HepG2 (cell line): ENCODE results near the gene ACBD5. TPM values are rescaled to one million over a fixed set of nuclear protein-coding genes. Genes with fewer than 3 reads are reported as not detected.

Experiments
- BRD4 ChIP-seq: sonication (generic); formaldehyde crosslinking; IDR thresholded peaks from 2 replicates; pipeline ENCODE4 v1.4.0; 2020; ENCODE audit warnings: missing genetic modification reagents
- FOXA1 ChIP-seq, 2 experiments: fragments of 450-650 bp in 1 of 2; sonication (generic) in 1 of 2; formaldehyde crosslinking in 1 of 2; IDR thresholded peaks; 2 replicates each; pipeline versions ENCODE4 v1.4.0 to v1.6.1; 2016 to 2020; ENCODE audit warnings: missing genetic modification reagents in 1 of 2
- GFI1 ChIP-seq: sonication (generic); formaldehyde crosslinking; IDR thresholded peaks from 2 replicates; pipeline ENCODE4 v1.5.0; 2020; ENCODE audit warnings: missing genetic modification reagents, mild to moderate bottlenecking, borderline replicate concordance
- KLF15 ChIP-seq: sonication (generic); formaldehyde crosslinking; IDR thresholded peaks from 2 replicates; pipeline ENCODE4 v1.8.1; 2023; ENCODE audit warnings: borderline replicate concordance, mild to moderate bottlenecking, inconsistent platforms, missing genetic modification reagents, mixed read lengths
- POLR2G ChIP-seq: fragments of 200-400 bp; formaldehyde crosslinking; IDR thresholded peaks from 2 replicates; pipeline ENCODE4 v1.6.1; 2018; ENCODE audit warnings: mild to moderate bottlenecking, low read depth, low read length, moderate library complexity
- PRPF4 ChIP-seq: fragments of 200-400 bp; formaldehyde crosslinking; IDR thresholded peaks from 2 replicates; pipeline ENCODE4 v1.6.1; 2016; ENCODE audit warnings: low read length, low read depth; ENCODE audit not compliant: poor library complexity, severe bottlenecking
- RARA ChIP-seq: IDR thresholded peaks from 2 replicates; pipeline ENCODE4 v1.6.1; 2016; ENCODE audit warnings: missing genetic modification reagents, missing compliant biosample characterization
- YEATS2 ChIP-seq: sonication (generic); formaldehyde crosslinking; IDR thresholded peaks from 2 replicates; pipeline ENCODE4 v1.4.0; 2020; ENCODE audit warnings: missing genetic modification reagents, borderline replicate concordance
- ZBTB20 ChIP-seq: sonication (generic); formaldehyde crosslinking; IDR thresholded peaks from 2 replicates; pipeline ENCODE4 v1.8.1; 2023; ENCODE audit warnings: missing genetic modification reagents, low read depth, mild to moderate bottlenecking, borderline replicate concordance
- ZFP37 ChIP-seq: sonication (generic); formaldehyde crosslinking; IDR thresholded peaks from 2 replicates; pipeline ENCODE4 v1.4.0; 2020; ENCODE audit warnings: missing genetic modification reagents, borderline replicate concordance
- ZNF274 ChIP-seq: sonication (generic); formaldehyde crosslinking; IDR thresholded peaks from 2 replicates; pipeline ENCODE4 v1.5.1; 2020; ENCODE audit warnings: mild to moderate bottlenecking, missing genetic modification reagents
- ZNF496 ChIP-seq: sonication (generic); formaldehyde crosslinking; IDR thresholded peaks from 2 replicates; pipeline ENCODE4 v1.8.1; 2023; ENCODE audit warnings: mild to moderate bottlenecking, moderate library complexity, missing genetic modification reagents; ENCODE audit not compliant: insufficient replicate concordance
- ZNF614 ChIP-seq: IDR thresholded peaks from 2 replicates; pipeline ENCODE4 v1.6.1; 2018; ENCODE audit warnings: missing biosample characterization, missing genetic modification reagents, inconsistent platforms, borderline replicate concordance
- ZNF660 ChIP-seq: sonication (generic); formaldehyde crosslinking; IDR thresholded peaks from 2 replicates; pipeline ENCODE4 v1.5.1; 2020; ENCODE audit warnings: mild to moderate bottlenecking, low read depth, missing genetic modification reagents, borderline replicate concordance
- ZNF670 ChIP-seq: sonication (generic); formaldehyde crosslinking; IDR thresholded peaks from 2 replicates; pipeline ENCODE4 v1.8.0; 2022; ENCODE audit warnings: mild to moderate bottlenecking, missing genetic modification reagents, borderline replicate concordance
- ZNF674 ChIP-seq: sonication (generic); formaldehyde crosslinking; IDR thresholded peaks from 2 replicates; pipeline ENCODE4 v1.5.0; 2020; ENCODE audit warnings: low read depth, mild to moderate bottlenecking, missing genetic modification reagents
- ZNF7 ChIP-seq: IDR thresholded peaks from 2 replicates; pipeline ENCODE4 v1.6.1; 2016; ENCODE audit warnings: missing biosample characterization, missing genetic modification reagents
- polyA plus RNA-seq, 8 experiments: library from polyadenylated mRNA; depleted of rRNA in 3 of 8; stranded (reverse) in 7 of 8; unstranded in 1 of 8; fragments of >200 nt; fragmentation: Illumina TruSeq in 4 of 8; extraction: Trizol in 4 of 8; gene quantifications; 2 replicates each; pipeline versions ENCODE4 v1.2.1 to v1.2.3, GENCODE V29; 2011 to 2016; ENCODE audit warnings: low read depth in 4 of 8, missing spikeins in 1 of 8, mixed read lengths in 1 of 8; ENCODE audit not compliant: insufficient read depth in 1 of 8
- total RNA-seq, 5 experiments: library from RNA; depleted of rRNA; stranded (reverse); fragments of >200 nt; fragmentation: Illumina TruSeq; extraction: Trizol; gene quantifications; 2 replicates each; pipeline ENCODE4 v1.2.3, GENCODE V29; 2016; ENCODE audit warnings: low read depth in 1 of 5
- TF ChIP-seq, protein P1 (sequence below): sonication (generic); formaldehyde crosslinking; IDR thresholded peaks from 2 replicates; pipeline ENCODE4 v1.9.0; 2022; ENCODE audit warnings: low read depth, missing genetic modification reagents
- TF ChIP-seq, protein P2 (sequence below): sonication (generic); formaldehyde crosslinking; IDR thresholded peaks from 2 replicates; pipeline ENCODE4 v1.4.0; 2020; ENCODE audit warnings: missing genetic modification reagents, borderline replicate concordance
- TF ChIP-seq, protein P3 (sequence below): sonication (generic); formaldehyde crosslinking; IDR thresholded peaks from 2 replicates; pipeline ENCODE4 v1.4.0; 2020; ENCODE audit warnings: missing genetic modification reagents

The ACBD5 gene
- total and polyA plus RNA-seq, 2 of the 13 experiments (the other 11 are each of a cell fraction or from before 2014, with no cell fraction given) = 10.3 to 14.8 TPM

- TF ChIP-seq, protein P1, sequence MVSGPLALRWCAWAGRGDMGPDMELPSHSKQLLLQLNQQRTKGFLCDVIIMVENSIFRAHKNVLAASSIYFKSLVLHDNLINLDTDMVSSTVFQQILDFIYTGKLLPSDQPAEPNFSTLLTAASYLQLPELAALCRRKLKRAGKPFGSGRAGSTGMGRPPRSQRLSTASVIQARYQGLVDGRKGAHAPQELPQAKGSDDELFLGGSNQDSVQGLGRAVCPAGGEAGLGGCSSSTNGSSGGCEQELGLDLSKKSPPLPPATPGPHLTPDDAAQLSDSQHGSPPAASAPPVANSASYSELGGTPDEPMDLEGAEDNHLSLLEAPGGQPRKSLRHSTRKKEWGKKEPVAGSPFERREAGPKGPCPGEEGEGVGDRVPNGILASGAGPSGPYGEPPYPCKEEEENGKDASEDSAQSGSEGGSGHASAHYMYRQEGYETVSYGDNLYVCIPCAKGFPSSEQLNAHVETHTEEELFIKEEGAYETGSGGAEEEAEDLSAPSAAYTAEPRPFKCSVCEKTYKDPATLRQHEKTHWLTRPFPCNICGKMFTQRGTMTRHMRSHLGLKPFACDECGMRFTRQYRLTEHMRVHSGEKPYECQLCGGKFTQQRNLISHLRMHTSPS (CRISPR knock-in tag) = no peak
- no peak for TF ChIP-seq ZNF496 (CRISPR knock-in tag)
- TF ChIP-seq ZFP37 (CRISPR knock-in tag) = no peak
- no peak; the same call in 1 of the 2 replicates for TF ChIP-seq RARA
- TF ChIP-seq PRPF4 = no peak
- peak; percentile 86; the same call in 1 of the 2 replicates for TF ChIP-seq YEATS2 (CRISPR knock-in tag)
- no peak for TF ChIP-seq FOXA1 (IDR thresholded peaks at IDR 0.05)
- TF ChIP-seq FOXA1 (CRISPR knock-in tag; IDR thresholded peaks at IDR 0.05) = no peak
- TF ChIP-seq ZBTB20 = 0 out of 2 replicates have a peak, but pooled peaks have one; percentile 59
- TF ChIP-seq, protein P2, sequence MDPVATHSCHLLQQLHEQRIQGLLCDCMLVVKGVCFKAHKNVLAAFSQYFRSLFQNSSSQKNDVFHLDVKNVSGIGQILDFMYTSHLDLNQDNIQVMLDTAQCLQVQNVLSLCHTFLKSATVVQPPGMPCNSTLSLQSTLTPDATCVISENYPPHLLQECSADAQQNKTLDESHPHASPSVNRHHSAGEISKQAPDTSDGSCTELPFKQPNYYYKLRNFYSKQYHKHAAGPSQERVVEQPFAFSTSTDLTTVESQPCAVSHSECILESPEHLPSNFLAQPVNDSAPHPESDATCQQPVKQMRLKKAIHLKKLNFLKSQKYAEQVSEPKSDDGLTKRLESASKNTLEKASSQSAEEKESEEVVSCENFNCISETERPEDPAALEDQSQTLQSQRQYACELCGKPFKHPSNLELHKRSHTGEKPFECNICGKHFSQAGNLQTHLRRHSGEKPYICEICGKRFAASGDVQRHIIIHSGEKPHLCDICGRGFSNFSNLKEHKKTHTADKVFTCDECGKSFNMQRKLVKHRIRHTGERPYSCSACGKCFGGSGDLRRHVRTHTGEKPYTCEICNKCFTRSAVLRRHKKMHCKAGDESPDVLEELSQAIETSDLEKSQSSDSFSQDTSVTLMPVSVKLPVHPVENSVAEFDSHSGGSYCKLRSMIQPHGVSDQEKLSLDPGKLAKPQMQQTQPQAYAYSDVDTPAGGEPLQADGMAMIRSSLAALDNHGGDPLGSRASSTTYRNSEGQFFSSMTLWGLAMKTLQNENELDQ (CRISPR knock-in tag) = no peak
- 0 out of 2 replicates have a peak, but pooled peaks have one; percentile 28 for TF ChIP-seq BRD4 (CRISPR knock-in tag)
- no peak for TF ChIP-seq ZNF614 (CRISPR knock-in tag)
- TF ChIP-seq, protein P3, sequence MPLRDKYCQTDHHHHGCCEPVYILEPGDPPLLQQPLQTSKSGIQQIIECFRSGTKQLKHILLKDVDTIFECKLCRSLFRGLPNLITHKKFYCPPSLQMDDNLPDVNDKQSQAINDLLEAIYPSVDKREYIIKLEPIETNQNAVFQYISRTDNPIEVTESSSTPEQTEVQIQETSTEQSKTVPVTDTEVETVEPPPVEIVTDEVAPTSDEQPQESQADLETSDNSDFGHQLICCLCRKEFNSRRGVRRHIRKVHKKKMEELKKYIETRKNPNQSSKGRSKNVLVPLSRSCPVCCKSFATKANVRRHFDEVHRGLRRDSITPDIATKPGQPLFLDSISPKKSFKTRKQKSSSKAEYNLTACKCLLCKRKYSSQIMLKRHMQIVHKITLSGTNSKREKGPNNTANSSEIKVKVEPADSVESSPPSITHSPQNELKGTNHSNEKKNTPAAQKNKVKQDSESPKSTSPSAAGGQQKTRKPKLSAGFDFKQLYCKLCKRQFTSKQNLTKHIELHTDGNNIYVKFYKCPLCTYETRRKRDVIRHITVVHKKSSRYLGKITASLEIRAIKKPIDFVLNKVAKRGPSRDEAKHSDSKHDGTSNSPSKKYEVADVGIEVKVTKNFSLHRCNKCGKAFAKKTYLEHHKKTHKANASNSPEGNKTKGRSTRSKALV (CRISPR knock-in tag) = no peak
- TF ChIP-seq ZNF674 = no peak
- TF ChIP-seq ZNF660 (CRISPR knock-in tag) = no peak
- TF ChIP-seq ZNF7 (CRISPR knock-in tag) = no peak
- TF ChIP-seq ZNF274 (CRISPR knock-in tag) = 0 out of 2 replicates have a peak, but pooled peaks have one; percentile 55
- no peak for TF ChIP-seq KLF15 (CRISPR knock-in tag)
- TF ChIP-seq ZNF670 (CRISPR knock-in tag) = no peak
- 0 out of 2 replicates have a peak, but pooled peaks have one; percentile 1 for TF ChIP-seq GFI1 (CRISPR knock-in tag)
- TF ChIP-seq POLR2G = peak; percentile 77
Observed at GRCh38 chr10:27242951-27243551, 2.5 kb upstream of the ACBD5 start (continued).
